HUES48 (cell line): ENCODE data around the gene AXL.
"Not testable (repeated sequence)": the region's sequence is repeated elsewhere in the genome, so short reads cannot be mapped to it uniquely, and the experiment has no call there.

Source experiments
- H3K27ac ChIP-seq: one replicate; pipeline ENCODE4 v1.7.0; 2013; ENCODE audit warnings: low read depth, low read length, inconsistent platforms
- H3K27me3 ChIP-seq: 2 replicates; pipeline ENCODE4 v1.6.1; 2013; ENCODE audit warnings: mild to moderate bottlenecking, low read length; ENCODE audit not compliant: control insufficient read depth, insufficient read depth
- H3K36me3 ChIP-seq: 2 replicates; pipeline ENCODE4 v1.6.1; 2013; ENCODE audit warnings: low read length; ENCODE audit not compliant: control insufficient read depth, insufficient read depth
- H3K4me1 ChIP-seq: 2 replicates; pipeline ENCODE4 v1.6.1; 2013; ENCODE audit warnings: mild to moderate bottlenecking, low read length; ENCODE audit not compliant: control insufficient read depth, insufficient read depth
- H3K4me3 ChIP-seq: 2 replicates; pipeline ENCODE4 v1.5.1; 2013; ENCODE audit warnings: mild to moderate bottlenecking, low read depth, low read length
- H3K9ac ChIP-seq: 2 replicates; pipeline ENCODE4 v1.6.1; 2013; ENCODE audit warnings: mild to moderate bottlenecking, low read depth, low read length, moderate library complexity
- H3K9me3 ChIP-seq: 2 replicates; pipeline ENCODE4 v1.6.1; 2013; ENCODE audit warnings: low read length; ENCODE audit not compliant: control insufficient read depth, insufficient read depth

AXL gene

DNA sequence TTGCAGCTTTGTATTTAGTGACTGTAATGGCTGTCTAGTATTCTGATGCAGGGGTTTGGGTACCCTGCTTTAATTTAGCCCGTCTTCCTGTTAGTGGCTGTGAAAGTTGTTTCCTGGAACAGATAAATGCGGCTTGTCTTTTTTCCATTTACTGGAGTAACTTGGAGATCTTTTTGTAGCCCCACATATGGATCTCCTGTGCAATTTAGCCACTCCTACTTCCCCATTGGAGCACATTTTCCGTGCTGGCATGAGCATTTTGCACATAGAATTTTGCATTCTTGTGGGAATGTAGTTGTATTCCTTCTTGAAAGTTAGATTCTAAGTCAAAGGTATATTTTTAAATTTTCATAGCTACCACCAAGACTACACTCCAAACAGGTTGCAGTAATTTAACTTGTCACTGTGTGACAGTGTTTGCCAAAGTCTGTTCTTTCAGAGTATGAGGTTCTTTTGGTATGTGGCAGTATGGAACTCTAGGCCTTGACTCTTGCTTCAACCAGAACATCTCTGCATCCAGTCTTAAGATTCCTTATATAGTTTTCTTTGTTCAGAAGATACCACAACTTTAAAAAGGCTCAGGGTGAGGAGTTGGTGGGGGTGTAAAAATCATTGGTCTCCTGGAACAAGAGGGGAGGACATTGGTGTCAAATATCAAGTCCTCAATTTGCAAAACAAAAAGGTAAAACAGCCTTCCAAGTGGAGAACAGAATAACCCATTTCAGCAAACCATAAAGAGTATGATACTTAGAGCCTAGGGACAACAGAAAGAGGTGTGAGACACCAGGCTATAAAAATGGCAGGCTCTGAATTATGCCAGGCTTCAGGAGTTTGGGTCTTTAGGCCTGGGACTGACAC is 69.9 kb downstream of the AXL start:
- Histone ChIP-seq H3K9ac (no peak overlapping the region), H3K4me3 (no peak overlapping the region), H3K9me3 (no peaks in the 10 kb centered on the region), H3K36me3 (peaks cover 98% of the 10 kb centered on the region), H3K27ac (peak overlapping the region; percentile 16), H3K27me3 (no peaks in the 10 kb centered on the region), H3K4me1 (peaks cover 8% of the 10 kb centered on the region; the same call in 1 of the 2 replicates)

DNA sequence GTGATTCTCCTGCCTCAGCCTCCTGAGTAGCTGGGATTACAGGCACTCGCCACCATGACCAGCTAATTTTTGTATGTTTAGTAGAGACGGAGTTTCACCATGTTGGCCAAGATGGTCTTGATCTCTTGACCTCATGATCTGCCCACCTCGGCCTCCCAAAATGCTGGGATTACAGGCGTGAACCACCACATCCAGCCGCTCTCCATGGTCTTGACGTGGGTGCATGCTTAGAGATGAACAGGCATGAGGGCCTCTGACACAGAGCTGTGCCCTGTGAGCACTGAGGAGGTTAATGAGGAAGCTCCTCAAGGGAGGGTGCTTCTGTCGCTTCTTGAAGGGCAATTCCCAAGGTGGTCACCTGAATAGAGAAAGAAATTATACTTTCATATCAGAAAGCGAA is 70.8 kb downstream of the AXL start:
- not testable (repeated sequence) for H3K9me3 ChIP-seq
- peaks cover 99% of the 10 kb centered on the region for H3K36me3 ChIP-seq

GRCh38 chr19:41294393-41294792 is 75.4 kb downstream of the AXL start:
- Histone ChIP-seq H3K9ac (no peak overlapping the region), H3K9me3 (no peaks in the 10 kb centered on the region), H3K4me3 (no peak overlapping the region), H3K4me1 (peaks cover under 1% of the 10 kb centered on the region; the same call in 1 of the 2 replicates), H3K27ac (no peak overlapping the region), H3K27me3 (no peaks in the 10 kb centered on the region), H3K36me3 (peaks cover 100% of the 10 kb centered on the region)

More for the DNA sequence above, 70.8 kb downstream of the AXL start:
- not testable (repeated sequence) for H3K27me3 ChIP-seq, H3K27ac ChIP-seq, H3K4me3 ChIP-seq, H3K4me1 ChIP-seq, H3K9ac ChIP-seq

DNA sequence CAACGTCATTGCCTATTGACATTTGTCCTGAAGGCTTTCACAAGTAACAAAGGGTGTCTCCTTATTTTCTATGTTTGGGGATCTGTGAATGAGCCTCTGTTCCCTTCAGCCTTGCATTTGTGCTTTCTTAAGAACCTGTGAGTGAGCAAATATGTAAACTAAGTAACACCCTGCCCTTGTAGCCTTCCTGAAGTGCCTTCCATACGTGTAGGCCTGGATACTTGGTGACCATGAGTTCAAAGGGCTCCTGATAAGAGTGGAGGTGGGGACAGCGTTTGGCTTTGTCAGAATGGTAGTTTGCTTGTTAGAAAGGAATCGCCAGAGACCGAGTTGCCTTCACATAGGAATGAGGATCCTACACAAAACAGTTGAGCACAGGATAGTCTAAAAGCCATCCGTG is 76.5 kb downstream of the AXL start:
- Histone ChIP-seq H3K27ac (peak overlapping the region; percentile 32), H3K9ac (no peak overlapping the region), H3K27me3 (no peaks in the 10 kb centered on the region), H3K9me3 (no peaks in the 10 kb centered on the region), H3K36me3 (peaks cover 100% of the 10 kb centered on the region), H3K4me3 (no peak overlapping the region), H3K4me1 (no peaks in the 10 kb centered on the region)

DNA sequence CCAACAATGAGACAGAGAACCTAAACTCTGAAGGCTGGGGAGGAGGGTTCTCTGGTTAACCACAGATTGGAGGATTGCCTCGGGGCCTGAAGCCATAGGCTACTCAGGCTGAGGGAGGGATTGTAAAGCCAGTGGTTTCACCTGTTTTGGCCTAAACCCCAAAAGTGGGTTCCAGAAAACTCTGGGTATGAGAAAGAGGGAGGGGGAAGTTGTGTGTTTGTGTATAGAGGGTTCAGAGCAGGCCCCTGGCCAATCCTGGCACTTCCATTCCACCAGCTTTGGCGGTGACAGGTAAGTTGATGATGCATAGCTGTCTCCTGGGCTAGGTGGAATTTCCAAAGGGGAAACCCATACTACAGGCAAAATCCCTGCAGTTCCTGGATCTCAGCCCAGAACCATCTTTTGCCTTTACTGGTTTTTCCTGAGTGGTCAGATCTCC is 77.4 kb downstream of the AXL start:
- Histone ChIP-seq H3K27me3 (no peaks in the 10 kb centered on the region), H3K27ac (no peak overlapping the region), H3K9me3 (no peaks in the 10 kb centered on the region), H3K36me3 (peaks cover 100% of the 10 kb centered on the region), H3K4me1 (no peaks in the 10 kb centered on the region), H3K4me3 (no peak overlapping the region), H3K9ac (no peak overlapping the region)

DNA sequence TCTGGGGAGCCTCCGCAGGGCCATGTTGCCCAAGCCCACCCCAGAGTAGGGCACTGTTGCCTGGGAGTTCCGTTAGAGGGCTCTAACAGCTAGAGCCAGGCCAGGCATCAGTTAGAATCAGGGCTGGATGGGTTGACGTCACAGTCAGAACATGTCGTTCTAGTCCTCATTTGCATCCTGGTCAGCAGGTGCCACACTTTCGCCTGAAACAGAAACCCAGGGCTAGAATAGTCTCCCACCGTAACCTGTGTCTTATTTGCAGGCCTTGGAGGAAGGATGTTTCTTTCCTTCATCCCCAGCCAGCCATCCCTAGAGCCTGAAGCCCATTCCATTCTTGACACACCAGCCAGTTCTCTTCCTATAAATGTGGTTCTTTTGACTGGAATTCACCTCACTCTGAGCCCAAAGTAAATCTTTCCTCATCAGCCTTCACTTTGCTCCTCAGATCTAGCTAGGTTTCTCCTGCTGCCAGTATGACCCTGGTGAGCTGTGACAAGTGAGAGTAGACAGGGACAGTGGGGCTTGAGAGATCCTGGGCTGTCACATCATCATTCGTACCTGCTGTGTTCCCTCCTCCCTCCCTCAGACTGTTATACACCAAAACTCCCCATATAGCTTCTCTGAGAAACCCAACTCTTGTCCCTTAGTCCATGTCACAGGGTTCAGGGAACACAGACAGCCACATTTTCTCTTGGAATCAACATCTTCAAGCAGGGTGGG is 78.8 kb downstream of the AXL start:
- H3K4me1 ChIP-seq: no peaks in the 10 kb centered on the region
- no peaks in the 10 kb centered on the region for H3K27me3 ChIP-seq
- H3K36me3 ChIP-seq: peaks cover 100% of the 10 kb centered on the region
- no peak overlapping the region for H3K4me3 ChIP-seq
- no peak overlapping the region for H3K9ac ChIP-seq
- H3K27ac ChIP-seq: peak overlapping the region; percentile 50
- H3K9me3 ChIP-seq: no peaks in the 10 kb centered on the region

GRCh38 chr19:41298348-41298964 is 79.4 kb downstream of the AXL start:
- no peaks in the 10 kb centered on the region for H3K4me1 ChIP-seq
- H3K9ac ChIP-seq: no peak overlapping the region

DNA sequence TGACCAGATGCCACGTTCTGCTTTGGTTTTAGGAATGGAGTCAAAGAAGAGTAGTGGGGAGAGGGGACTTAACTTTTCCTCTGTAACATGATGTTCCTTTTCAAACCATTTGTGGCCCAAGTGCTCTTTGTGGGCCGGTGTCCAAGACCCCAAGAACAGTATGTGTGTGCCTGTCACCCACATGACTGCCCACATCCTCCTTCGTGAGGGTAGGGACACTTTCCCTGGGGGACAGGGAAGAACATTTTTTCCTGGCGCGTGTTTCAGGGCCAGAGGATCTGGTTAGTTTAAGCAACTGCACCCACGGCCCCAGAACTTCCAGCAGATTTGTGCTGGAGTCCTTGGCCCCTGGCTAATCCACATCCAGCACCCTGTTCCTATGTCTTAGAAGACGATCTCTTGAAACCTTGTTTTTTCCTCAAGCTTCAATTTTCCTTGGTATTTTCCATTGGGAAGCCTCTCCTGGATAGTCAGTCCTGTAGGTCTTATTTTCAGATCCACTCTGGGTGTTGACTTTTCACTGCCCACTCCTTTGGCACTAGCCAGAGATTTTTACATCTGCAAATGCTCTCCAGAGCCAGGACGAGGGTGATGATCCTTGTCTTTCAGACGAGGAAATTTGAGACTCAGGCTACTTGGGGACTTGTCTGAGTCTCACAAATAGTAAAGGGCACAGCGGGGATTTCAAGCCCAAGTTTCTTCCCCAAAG is 80.2 kb downstream of the AXL start:
- Histone ChIP-seq H3K9me3 (no peaks in the 10 kb centered on the region), H3K27me3 (no peaks in the 10 kb centered on the region), H3K4me3 (no peak overlapping the region), H3K27ac (no peak overlapping the region), H3K9ac (no peak overlapping the region), H3K4me1 (no peaks in the 10 kb centered on the region), H3K36me3 (peaks cover 100% of the 10 kb centered on the region)

More at GRCh38 chr19:41298348-41298964, 79.4 kb downstream of the AXL start:
- no peak overlapping the region for H3K4me3 ChIP-seq
- peaks cover 100% of the 10 kb centered on the region for H3K36me3 ChIP-seq
- H3K27ac ChIP-seq: peak overlapping the region; percentile 32
- H3K27me3 ChIP-seq: no peaks in the 10 kb centered on the region
- no peaks in the 10 kb centered on the region for H3K9me3 ChIP-seq

DNA sequence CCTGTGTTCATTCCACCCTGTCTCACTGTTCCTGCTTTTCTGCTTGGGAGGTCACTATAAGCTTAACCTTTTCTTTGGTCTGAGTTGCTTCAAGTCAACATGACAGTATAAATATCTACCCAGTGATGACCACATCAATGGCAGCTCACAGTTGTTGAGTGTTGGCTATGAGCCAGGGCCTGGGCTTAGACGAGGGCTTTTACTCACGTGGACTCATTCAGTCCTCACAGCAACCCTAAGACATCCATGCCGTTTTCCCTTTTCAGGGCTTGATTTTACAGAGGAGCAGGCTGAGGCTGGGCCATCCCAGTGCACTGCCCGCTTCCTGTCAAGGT is 80.7 kb downstream of the AXL start:
- no peak overlapping the region for H3K9ac ChIP-seq
- H3K27me3 ChIP-seq: no peaks in the 10 kb centered on the region
- H3K27ac ChIP-seq: no peak overlapping the region
- no peaks in the 10 kb centered on the region for H3K9me3 ChIP-seq
- H3K4me3 ChIP-seq: no peak overlapping the region
- peaks cover 100% of the 10 kb centered on the region for H3K36me3 ChIP-seq
- H3K4me1 ChIP-seq: no peaks in the 10 kb centered on the region

DNA sequence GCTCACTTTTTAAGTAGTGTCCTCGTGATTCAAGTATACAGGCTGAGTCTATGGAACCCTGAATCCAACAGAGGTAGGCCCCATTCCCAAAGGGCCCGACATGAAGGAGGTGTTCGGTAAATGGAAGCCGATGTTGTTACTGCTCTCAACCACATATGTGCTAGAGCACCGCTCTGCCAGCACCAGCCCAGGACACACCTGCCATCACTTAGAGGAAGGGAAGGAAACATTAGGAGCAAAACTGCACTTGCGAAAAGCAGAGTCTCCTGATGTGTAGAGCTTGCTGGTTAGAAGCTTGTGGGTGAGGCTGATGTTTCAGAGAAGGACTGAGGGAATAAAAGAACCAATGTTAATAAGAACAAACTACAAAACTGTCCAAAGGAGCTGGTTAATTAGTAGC is 81.5 kb downstream of the AXL start:
- no peaks in the 10 kb centered on the region for H3K9me3 ChIP-seq
- no peaks in the 10 kb centered on the region for H3K27me3 ChIP-seq
- no peak overlapping the region for H3K4me3 ChIP-seq
- no peaks in the 10 kb centered on the region for H3K4me1 ChIP-seq
- H3K27ac ChIP-seq: no peak overlapping the region
- H3K9ac ChIP-seq: no peak overlapping the region
- H3K36me3 ChIP-seq: peaks cover 100% of the 10 kb centered on the region
